HG03520 (cell line): ENCODE results near the gene CTAG1B.
"Not testable (repeated sequence)": the region's sequence is repeated elsewhere in the genome, so short reads cannot be mapped to it uniquely, and the experiment has no call there.

ENCODE experiments used
- ATAC-seq: cut with Tn5 transposase; IDR thresholded peaks from one replicate; pipeline ENCODE4 v1.9.1; 2021; ENCODE audit warnings: mild to moderate bottlenecking, moderate library complexity; ENCODE audit not compliant: unreplicated experiment

The CTAG1B gene

DNA sequence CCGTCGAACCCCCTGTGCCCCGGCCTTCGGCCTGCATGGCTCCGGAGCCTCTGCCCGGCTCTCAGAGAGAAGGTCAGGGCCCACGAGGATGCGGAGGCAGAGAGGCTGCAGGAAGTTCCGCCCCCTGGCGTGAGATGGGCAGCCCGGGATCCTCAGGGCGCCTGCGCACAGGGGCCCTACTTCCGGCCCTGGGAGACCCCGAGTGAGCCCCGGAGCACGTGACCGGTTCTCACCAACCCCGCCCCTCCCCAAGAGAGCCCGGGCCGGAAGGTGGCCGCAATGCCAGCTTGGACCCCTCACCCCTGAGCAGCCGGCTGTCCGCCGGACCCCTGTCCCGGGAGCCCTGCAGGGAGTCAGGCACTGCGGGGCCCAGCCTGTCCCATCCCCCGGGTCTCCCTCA lies at the start of gene CTAG1B:
Gene CTAG1B, minus strand, starts transcription at position 101 of the 400 bp plus-strand sequence. Its CDS starts 64 bp downstream, at position 37.
- not testable (repeated sequence) for ATAC-seq

DNA sequence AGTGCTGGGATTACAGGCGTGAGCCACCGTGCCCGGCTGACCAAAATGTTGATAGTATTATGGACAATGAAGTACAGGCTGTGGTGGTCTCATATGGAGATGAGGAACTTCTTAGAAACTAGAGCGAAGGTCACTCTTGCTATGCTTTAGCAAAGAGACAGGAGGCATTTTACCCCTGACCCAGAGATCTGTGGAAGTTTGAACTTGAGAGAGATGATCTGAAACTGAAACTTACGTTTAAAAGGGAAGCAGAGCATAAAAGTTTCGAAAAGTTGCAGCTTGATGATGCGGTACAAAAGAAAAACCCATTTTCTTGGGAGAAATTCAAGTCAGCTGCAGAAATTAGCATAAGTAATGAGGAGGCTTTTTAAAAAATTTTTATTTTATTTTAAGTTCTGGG lies 42.8 kb upstream of the CTAG1B start:
- ATAC-seq, result no peak

GRCh38 chrX:154661170-154661569 lies 42.1 kb upstream of the CTAG1B start:
- no peak for ATAC-seq

DNA sequence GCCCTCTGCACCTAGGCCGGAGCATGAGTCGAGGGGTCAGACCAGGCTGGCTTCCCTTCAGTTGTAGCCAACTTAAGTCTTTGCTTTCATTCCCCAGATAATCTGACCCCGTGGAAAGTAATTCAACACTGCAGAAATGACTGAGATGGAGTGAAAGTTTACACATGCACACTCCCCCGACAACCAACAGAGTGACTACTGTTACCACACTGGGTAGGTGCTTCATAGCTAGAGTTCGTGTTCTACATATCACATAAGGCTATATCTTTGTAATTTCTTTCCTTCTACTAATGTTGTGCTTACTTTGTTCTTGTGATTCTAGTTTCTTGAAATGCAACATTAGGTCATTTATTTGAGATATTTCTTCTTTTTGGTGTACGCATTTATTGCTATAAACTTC lies 41.5 kb upstream of the CTAG1B start:
- ATAC-seq, result no peak

GRCh38 chrX:154658957-154659356 lies 39.9 kb upstream of the CTAG1B start:
- ATAC-seq, result no peak

DNA sequence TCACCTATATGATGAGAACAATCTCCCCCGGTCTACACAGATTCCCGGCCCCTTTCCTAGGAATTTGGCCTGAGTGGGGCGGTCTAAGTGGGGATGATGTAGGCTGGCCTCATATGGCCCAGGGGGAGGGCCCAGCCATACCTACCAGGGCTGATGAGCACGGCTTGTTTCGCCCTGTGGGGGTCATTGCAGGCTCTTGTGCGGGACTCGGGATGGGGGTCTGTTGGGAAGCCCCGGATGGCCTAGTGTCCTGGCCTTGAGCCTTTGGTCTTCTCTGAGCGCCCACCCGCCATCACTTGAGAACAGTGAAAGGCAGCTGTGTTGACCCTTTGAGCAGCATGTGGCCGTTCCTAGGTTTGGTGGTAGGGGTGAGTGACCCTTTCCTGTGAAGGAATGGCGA lies 39.1 kb upstream of the CTAG1B start:
- no peak for ATAC-seq

DNA sequence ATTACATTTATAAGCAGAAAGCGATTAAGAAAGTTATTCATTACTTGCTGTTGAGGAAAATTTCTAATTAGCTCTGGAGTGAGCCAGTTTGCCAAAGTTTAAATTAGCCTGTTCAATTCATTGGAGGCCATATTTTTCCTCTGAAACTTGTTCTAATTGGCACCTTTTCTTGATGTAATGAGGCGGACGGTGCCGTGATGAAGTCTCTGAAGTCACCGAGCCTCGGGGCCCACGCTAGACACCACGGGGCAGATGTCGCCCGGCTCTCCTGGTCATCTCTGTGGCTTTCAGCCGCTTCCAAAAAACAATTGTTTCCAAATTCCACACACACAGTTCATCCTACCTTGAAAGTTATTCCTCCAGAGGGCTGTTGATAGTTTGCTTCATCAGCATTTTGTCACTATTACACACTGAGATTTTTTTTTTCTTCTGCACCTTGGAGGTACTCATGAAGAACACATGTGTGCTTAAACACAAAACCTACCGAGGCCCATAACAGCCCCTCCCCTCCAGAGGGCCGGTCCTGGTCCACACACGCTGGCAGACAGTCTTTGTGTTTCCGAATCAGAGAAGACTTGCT lies 38.2 kb upstream of the CTAG1B start:
- no peak for ATAC-seq

GRCh38 chrX:154655786-154656185 lies 36.7 kb upstream of the CTAG1B start:
- no peak for ATAC-seq

DNA sequence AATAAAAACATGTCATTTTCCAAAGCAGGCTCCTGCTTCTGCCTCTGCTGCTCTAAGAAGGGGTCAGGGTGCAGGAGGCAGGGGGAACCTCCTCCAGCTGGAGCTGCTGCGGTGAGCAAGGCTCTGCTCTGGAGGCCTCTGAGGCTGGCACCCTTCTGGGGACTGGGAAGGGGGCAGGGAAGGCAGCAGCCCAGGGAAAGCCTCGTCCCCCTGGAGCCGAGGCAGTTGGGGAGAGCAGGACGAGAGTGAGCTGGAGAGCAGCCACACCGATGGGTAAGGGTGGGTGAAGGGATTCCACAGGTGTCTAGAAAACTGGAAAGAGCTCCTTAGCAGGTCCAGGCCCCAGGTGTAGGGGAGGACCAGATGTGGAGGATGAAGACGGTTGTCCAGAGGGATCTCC lies 36.3 kb upstream of the CTAG1B start:
- no peak for ATAC-seq

- no peak for ATAC-seq
Measured at GRCh38 chrX:154654925-154655324, 35.8 kb upstream of the CTAG1B start.

DNA sequence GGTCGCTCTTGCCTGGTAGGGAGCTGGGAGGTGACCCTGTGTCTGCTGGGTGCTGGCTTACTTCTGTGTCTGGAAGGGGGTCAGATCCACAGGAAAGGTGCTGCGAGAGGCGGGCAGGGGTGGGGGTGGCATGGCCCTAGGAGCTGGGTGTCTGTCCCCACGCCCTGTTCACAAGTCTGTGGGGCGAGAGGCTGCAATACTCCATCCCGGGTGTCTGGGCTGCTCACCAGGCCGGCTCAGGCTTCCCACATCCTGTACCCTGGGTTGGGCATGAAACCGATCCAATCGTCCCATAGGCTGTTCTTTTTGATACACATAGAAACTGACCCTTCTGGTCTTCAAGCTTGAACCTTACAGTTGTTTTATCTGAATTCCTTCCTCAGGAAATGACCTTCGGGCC lies 35.3 kb upstream of the CTAG1B start:
- no peak for ATAC-seq

GRCh38 chrX:154653413-154653812 lies 34.3 kb upstream of the CTAG1B start, which contains the start of gene CTAG2:
CTAG2 (minus strand) TSS chrX:154653579; CDS start chrX:154653515, 64 bp downstream.
- not testable (repeated sequence) for ATAC-seq

DNA sequence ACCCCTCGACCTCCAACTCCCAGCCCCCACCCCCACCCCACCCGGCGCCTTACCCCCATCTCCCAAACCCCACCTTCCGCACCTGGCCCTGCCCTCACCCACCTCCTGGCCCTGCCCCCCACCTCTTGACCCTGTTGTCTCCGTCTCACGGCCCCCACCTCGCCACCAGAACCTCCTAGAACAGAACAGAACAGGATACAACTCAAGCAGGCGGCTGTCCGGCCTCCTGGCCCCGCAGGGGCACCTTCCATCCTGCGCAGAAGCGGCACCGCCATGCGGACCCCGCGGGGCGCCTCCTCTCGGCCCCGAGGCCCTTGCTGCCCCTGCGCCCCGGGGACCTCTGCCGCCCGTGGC lies 33.9 kb upstream of the CTAG1B start:
- no peak for ATAC-seq

DNA sequence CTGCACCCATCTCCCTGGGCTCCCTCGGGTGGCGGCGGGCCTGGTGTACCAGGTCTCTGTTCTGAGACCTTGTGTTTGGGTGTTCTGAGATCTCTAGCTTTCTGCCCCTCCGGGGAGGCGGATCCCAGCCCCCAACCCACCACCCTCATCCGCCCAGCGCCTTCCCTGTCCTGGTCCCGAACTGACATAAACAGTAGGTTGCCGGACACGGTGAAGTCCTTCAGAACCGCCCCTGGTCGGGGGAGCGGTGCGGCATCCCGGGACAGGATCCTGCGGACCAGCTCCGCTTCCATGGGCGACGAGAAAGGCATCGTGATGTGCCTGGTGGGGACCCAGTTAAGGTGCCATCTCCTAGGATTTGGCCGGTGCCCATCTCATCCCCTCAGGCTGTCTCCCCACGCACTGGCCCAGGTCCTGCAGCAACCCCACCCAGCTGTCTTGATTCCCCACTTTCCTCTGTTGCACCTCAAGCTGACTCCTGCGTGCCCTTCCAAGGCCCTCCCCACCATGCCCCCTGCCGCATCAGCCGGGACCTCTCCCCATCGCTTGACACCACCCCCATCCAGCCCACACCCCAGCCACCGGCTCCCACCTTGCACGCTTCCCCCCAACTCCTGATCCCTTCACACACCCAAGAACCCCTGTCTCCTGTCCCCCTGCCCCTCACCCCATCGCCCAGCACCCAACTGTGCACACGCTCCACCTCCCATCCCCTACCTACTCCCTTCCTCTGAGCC lies 33.4 kb upstream of the CTAG1B start:
- ATAC-seq, result no peak

- ATAC-seq, result no peak
Measured at GRCh38 chrX:154650221-154650510, 31.1 kb upstream of the CTAG1B start.

GRCh38 chrX:154649503-154650220 lies 30.6 kb upstream of the CTAG1B start:
- no peak for ATAC-seq

DNA sequence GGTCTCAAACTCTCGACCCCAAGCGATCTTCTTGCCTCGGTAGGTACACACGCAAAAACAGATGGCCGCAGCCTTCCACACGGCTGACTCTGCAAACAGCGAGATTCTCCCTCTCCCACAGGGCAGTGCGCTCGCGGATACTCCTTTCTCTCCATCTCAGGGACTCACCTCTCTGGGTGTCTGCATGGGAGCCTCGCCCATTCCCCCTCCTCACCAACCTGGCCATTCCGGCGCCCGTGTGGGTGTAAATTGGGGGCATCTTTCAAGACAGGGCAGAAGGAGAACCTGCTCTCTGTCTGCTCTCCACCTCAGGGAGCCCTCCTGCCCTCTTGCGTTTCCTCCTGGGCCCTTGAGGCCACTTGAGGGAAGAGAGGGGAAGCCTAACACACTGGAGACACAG lies 29.8 kb upstream of the CTAG1B start:
- ATAC-seq, result no peak

GRCh38 chrX:154645745-154646378 lies 26.8 kb upstream of the CTAG1B start:
- ATAC-seq, result not testable (repeated sequence)

DNA sequence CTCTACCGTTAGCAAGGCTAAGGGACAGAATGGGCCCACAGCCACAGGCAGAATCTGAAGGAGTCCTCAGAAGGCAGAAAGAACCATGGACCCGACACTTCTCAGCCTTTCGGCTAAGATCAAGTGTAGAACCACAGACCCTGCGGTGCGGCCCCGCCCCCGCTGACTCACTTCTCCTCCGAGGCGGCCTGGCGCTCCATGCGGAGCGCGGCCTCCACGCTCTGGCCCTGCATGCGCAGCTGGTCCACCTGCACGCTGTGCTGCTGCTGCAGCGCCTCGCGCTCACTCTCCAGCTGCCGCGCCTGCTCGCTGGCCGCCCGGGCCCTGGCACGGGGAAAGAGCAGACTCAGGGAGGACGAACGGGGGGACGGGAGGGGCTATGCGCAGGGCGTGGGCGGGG lies 24.6 kb upstream of the CTAG1B start:
- ATAC-seq, result not testable (repeated sequence)

- ATAC-seq, result not testable (repeated sequence)
Measured at GRCh38 chrX:154641740-154642139, 22.7 kb upstream of the CTAG1B start.

DNA sequence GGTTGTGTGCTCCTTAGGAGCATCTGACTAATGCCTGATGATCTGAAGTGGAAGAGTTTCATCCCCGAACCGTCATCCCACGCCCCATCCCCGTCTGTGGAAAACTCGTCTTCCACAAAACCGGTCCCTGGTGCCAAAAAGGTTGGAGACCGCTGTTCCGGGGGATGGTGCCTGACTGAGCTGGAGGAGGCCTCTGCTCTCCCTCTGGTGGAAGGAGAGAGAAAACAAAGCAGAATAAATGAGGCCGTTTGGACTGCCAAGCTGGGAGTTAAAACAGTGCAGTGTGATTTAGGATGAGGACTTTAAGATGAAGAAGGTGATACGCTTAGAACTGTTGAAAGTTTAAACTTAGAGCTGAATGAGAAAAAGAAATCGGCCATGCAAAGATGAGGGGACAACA lies 14.6 kb upstream of the CTAG1B start:
- ATAC-seq, result not testable (repeated sequence)

DNA sequence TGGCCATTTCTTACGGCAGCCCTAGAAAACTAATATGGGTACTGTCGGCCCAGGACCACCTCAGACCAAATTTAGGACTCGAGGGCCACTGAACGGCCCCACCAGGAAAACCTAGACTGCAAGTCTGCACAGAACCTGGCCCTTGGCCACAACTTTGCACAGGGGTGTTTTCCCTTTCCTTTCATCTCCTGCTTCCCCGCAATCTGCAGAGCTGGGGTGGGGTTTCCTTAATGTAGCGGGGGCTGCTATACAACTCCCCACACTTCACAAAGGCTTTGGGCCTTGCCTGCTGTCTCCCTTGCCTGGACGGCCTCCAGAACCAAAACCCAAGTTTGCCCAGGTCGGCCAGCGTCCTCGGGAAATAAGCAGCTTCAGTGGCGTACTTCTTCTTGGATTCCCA lies 11.9 kb upstream of the CTAG1B start:
- not testable (repeated sequence) for ATAC-seq
